Prostate gland (tissue), 2 donors: Measurements from ENCODE around the gene MRPS15. TPM values are rescaled to one million over a fixed set of nuclear protein-coding genes. Genes with fewer than 3 reads are reported as not detected.

Experiments used
- DNase-seq: peaks from one replicate; pipeline ENCODE4 v3.0.0-alpha.2; 2019; ENCODE audit warnings: low spot score
- H3K27ac ChIP-seq, 2 donors: fragments of 200-600 bp; sonication (generic); 2 replicates each; pipeline ENCODE4 v1.5.1; 2017 to 2019
- H3K27me3 ChIP-seq: fragments of 200-600 bp; sonication (generic); replicated peaks from 2 replicates; pipeline ENCODE4 v1.5.1; 2019; ENCODE audit not compliant: insufficient read depth
- H3K36me3 ChIP-seq, 2 donors: fragments of 200-600 bp; sonication (generic); 1 replicate in 1 of 2; 2 replicates in 1 of 2; pipeline versions ENCODE4 v1.5.1 to v1.8.1; 2017 to 2019
- H3K4me1 ChIP-seq: fragments of 200-600 bp; sonication (generic); replicated peaks from 2 replicates; pipeline ENCODE4 v1.5.1; 2019
- H3K4me3 ChIP-seq, 2 donors: fragments of 200-600 bp; sonication (generic); 2 replicates each; pipeline ENCODE4 v1.5.1; 2017 to 2019
- H3K9me3 ChIP-seq: fragments of 200-600 bp; sonication (generic); 2 replicates; pipeline ENCODE4 v1.5.1; 2017
- CTCF ChIP-seq, 4 experiments: fragments of 200-600 bp in 2 of 4; fragments of 450-650 bp in 2 of 4; sonication (generic) in 2 of 4; IDR thresholded peaks; 1 replicate in 3 of 4; 2 replicates in 1 of 4; pipeline ENCODE4 v1.5.1; 2016 to 2019; ENCODE audit warnings: antibody characterized with exemption in 4 of 4, mild to moderate bottlenecking in 2 of 4, moderate library complexity in 2 of 4
- POLR2A ChIP-seq: fragments of 450-650 bp; IDR thresholded peaks from one replicate; pipeline ENCODE4 v1.6.1; 2016; ENCODE audit warnings: antibody characterized with exemption, mild to moderate bottlenecking
- POLR2AphosphoS5 ChIP-seq: sonication (generic); formaldehyde crosslinking; IDR thresholded peaks from one replicate; pipeline ENCODE4 v1.6.1; 2017; ENCODE audit warnings: antibody characterized with exemption
- whole genome bisulfite sequencing: methylation state at CpG from one replicate; pipeline ENCODE4 v1.1.5; 2018; 5-methylcytosine and 5-hydroxymethylcytosine counted together
- intact Hi-C: fragments of 100-400 bp; cut with DNase I; formaldehyde crosslinking; loops from one replicate; pipeline ENCODE4 v1.14.2; 2022
- total RNA-seq, 2 donors: library from RNA; depleted of rRNA; stranded (reverse); fragments of >200 nt; gene quantifications; one replicate each; pipeline ENCODE4 v1.1.0, GENCODE V29; 2016

Gene MRPS15
- total RNA-seq, 2 donors from 2014 or later = 53.3 to 66.0 TPM

- TF ChIP-seq CTCF (IDR thresholded peaks at IDR 0.05) (no peak), POLR2A (no peak), POLR2AphosphoS5 (no peak)
- Histone ChIP-seq H3K27me3 (no peaks in the 10 kb centered on the region), H3K36me3 (peaks cover 0 to 11% of the 10 kb centered on the region in 2 donors), H3K9me3 (no peaks in the 10 kb centered on the region), H3K27ac (no peak overlapping the region), H3K4me3 (no peak overlapping the region), H3K4me1 (no peaks in the 10 kb centered on the region)
- 92% methylated on average over 3 of the region's 3 CpGs for WGBS
- no peak for DNase-seq
- intact Hi-C loops = no loop called here
Observed at GRCh38 chr1:36453051-36453450, 11.1 kb downstream of the MRPS15 start.

GRCh38 chr1:36450919-36451305, 13.3 kb downstream of the MRPS15 start:
- peak overlapping the region; percentile 48 to 67 for H3K4me3 ChIP-seq
- 20% methylated on average over 18 of the region's 18 CpGs for WGBS
- no peaks in the 10 kb centered on the region for H3K9me3 ChIP-seq
- DNase-seq = no peak
- H3K27ac ChIP-seq = peak overlapping the region; percentile 95 to 98
- no peaks in the 10 kb centered on the region for H3K27me3 ChIP-seq
- peaks cover 0 to 6% of the 10 kb centered on the region in 2 donors for H3K36me3 ChIP-seq
- no peaks in the 10 kb centered on the region for H3K4me1 ChIP-seq
- intact Hi-C loops = no loop called here
- no peak for TF ChIP-seq CTCF (IDR thresholded peaks at IDR 0.05)
- no peak for TF ChIP-seq POLR2AphosphoS5

- WGBS = under 1% methylated on average over 41 of the region's 48 CpGs
- intact Hi-C loops = no loop called here
Observed at GRCh38 chr1:36450270-36450918, 13.8 kb downstream of the MRPS15 start, which contains the start of gene OSCP1. OSCP1 (minus strand) TSS chr1:36450451; CDS start chr1:36450369, 82 bp downstream.

GRCh38 chr1:36448530-36449056, 15.6 kb downstream of the MRPS15 start:
- peak; percentile 19 for DNase-seq
- intact Hi-C loops = no loop called here
- no peaks in the 10 kb centered on the region for H3K36me3 ChIP-seq
- H3K9me3 ChIP-seq = no peaks in the 10 kb centered on the region
- no peaks in the 10 kb centered on the region for H3K27me3 ChIP-seq
- 46% methylated on average over 4 of the region's 4 CpGs for WGBS
- TF ChIP-seq POLR2A (no peak), POLR2AphosphoS5 (no peak), CTCF (IDR thresholded peaks at IDR 0.05) (peak in 1 of 4 experiments; percentile 27)
- H3K4me3 ChIP-seq = no peak overlapping the region
- no peaks in the 10 kb centered on the region for H3K4me1 ChIP-seq
- H3K27ac ChIP-seq = no peak overlapping the region

More at GRCh38 chr1:36450270-36450918, 13.8 kb downstream of the MRPS15 start, which contains the start of gene OSCP1:
- Histone ChIP-seq H3K27me3 (no peaks in the 10 kb centered on the region), H3K36me3 (peaks cover 0 to 3% of the 10 kb centered on the region in 2 donors), H3K27ac (peak within 1 kb of the TSS; percentile 95 to 98), H3K9me3 (no peaks in the 10 kb centered on the region), H3K4me3 (peak within 1 kb of the TSS; percentile 48 to 67), H3K4me1 (no peaks in the 10 kb centered on the region)
- peak; percentile 96 for DNase-seq
- TF ChIP-seq POLR2AphosphoS5 (peak; percentile 97), POLR2A (peak; percentile 91), CTCF (IDR thresholded peaks at IDR 0.05) (no peak)

- DNase-seq = no peak
- no peaks in the 10 kb centered on the region for H3K27me3 ChIP-seq
- no peaks in the 10 kb centered on the region for H3K9me3 ChIP-seq
- H3K27ac ChIP-seq = no peak overlapping the region
- no peaks in the 10 kb centered on the region for H3K36me3 ChIP-seq
- TF ChIP-seq POLR2AphosphoS5 = no peak
- no peak overlapping the region for H3K4me3 ChIP-seq
- H3K4me1 ChIP-seq = no peaks in the 10 kb centered on the region
- intact Hi-C loops = no loop called here
Observed at GRCh38 chr1:36447450-36447849, 16.7 kb downstream of the MRPS15 start.
